ENCODE data around the gene SBF1. TPM values are rescaled to one million over a fixed set of nuclear protein-coding genes. Genes with fewer than 3 reads are reported as not detected.

Gene SBF1
- total and polyA plus RNA-seq, 2 donors (not counting 1 experiment from before 2014, with no cell fraction given), result 13.5 to 75.8 TPM

GRCh38 chr22:50439871-50440331 is 34.9 kb downstream of the SBF1 start:
- TF ChIP-seq CTCF (conservative IDR thresholded peaks at IDR 0.05 in 1 of 2, IDR thresholded peaks at IDR 0.05 in 1 of 2; ENCODE audit: low read depth in 1 of 2, low read length in 2 of 2), result no peak
- no peak for TF ChIP-seq EZH2 (IDR thresholded peaks at IDR 0.05; ENCODE audit: low read length, missing control alignments)
- no peak overlapping the region for H3K4me3 ChIP-seq (replicated peaks in 1 of 4; ENCODE audit: control extremely low read depth in 1 of 4, insufficient read depth in 1 of 4, low read depth in 3 of 4, low read length in 4 of 4)
- no peaks in the 10 kb centered on the region for H3K79me2 ChIP-seq (ENCODE audit: control insufficient read depth, insufficient read depth, low read length)
- no peaks in the 10 kb centered on the region for H3K9me3 ChIP-seq (ENCODE audit: control insufficient read depth, insufficient read depth, low read depth, low read length)
- H3K9ac ChIP-seq (ENCODE audit: insufficient read depth, low read length), result no peak overlapping the region
- no peak overlapping the region for H3K4me2 ChIP-seq (ENCODE audit: extremely low read depth, insufficient read depth, low read length)
- no peak overlapping the region for H3K27ac ChIP-seq (ENCODE audit: insufficient read depth, low read length)
- H3K27me3 ChIP-seq (ENCODE audit: control insufficient read depth, insufficient read depth, low read length), result no peaks in the 10 kb centered on the region
- no peak overlapping the region for H2AFZ ChIP-seq (ENCODE audit: low read length)
- H3K4me1 ChIP-seq (ENCODE audit: control insufficient read depth, extremely low read depth, insufficient read depth, low read length), result peaks cover 7% of the 10 kb centered on the region
- H3K36me3 ChIP-seq (ENCODE audit: control insufficient read depth, insufficient read depth, low read length), result peaks cover 30% of the 10 kb centered on the region
- H4K20me1 ChIP-seq (ENCODE audit: control insufficient read depth, extremely low read depth, insufficient read depth, low read length), result no peaks in the 10 kb centered on the region
- no peak for DNase-seq (ENCODE audit: low read depth in 2 of 2)

DNA sequence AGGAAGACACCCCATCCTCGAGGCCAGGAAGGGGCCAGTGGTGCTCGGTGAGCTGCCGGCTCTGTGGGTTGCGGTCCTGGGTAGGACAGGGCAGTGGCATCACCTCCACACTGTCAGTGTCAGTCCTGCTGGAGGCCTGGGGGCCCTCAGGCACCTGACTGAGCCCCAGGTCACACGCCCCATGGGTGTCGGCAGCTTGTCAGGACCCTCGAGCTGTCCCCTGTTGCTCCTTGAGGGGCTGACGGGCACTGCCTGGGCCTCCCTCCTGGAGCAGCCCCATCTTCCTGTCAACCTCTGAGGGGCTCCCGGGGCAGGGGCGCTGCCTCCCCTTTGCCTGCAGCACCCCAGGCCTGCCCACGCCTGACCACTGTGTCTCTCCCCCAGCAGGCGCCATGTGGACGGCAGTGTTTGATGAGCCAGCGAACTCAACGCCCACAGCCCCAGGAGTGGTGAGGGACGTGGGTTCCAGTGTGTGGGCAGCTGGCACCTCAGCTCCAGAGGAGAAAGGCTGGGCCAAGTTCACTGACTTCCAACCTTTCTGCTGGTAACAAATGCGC is 35.4 kb downstream of the SBF1 start:
- Histone ChIP-seq H3K36me3 (ENCODE audit: control insufficient read depth, insufficient read depth, low read length) (peaks cover 29% of the 10 kb centered on the region), H3K27me3 (ENCODE audit: control insufficient read depth, insufficient read depth, low read length) (no peaks in the 10 kb centered on the region)
- no peak for TF ChIP-seq EZH2 (IDR thresholded peaks at IDR 0.05; ENCODE audit: low read length, missing control alignments)
- no peak for TF ChIP-seq CTCF (conservative IDR thresholded peaks at IDR 0.05 in 1 of 2, IDR thresholded peaks at IDR 0.05 in 1 of 2; ENCODE audit: low read depth in 1 of 2, low read length in 2 of 2)

GRCh38 chr22:50438305-50439275 is 36.2 kb downstream of the SBF1 start:
- no peak for DNase-seq (ENCODE audit: low read depth in 2 of 2)
- H3K79me2 ChIP-seq (ENCODE audit: control insufficient read depth, insufficient read depth, low read length), result no peaks in the 10 kb centered on the region
- TF ChIP-seq CTCF (conservative IDR thresholded peaks at IDR 0.05 in 1 of 2, IDR thresholded peaks at IDR 0.05 in 1 of 2; ENCODE audit: low read depth in 1 of 2, low read length in 2 of 2) (no peak), EZH2 (IDR thresholded peaks at IDR 0.05; ENCODE audit: low read length, missing control alignments) (no peak)
- no peak overlapping the region for H3K4me2 ChIP-seq (ENCODE audit: extremely low read depth, insufficient read depth, low read length)
- no peaks in the 10 kb centered on the region for H4K20me1 ChIP-seq (ENCODE audit: control insufficient read depth, extremely low read depth, insufficient read depth, low read length)
- no peaks in the 10 kb centered on the region for H3K4me1 ChIP-seq (ENCODE audit: control insufficient read depth, extremely low read depth, insufficient read depth, low read length)
- no peak overlapping the region for H3K27ac ChIP-seq (ENCODE audit: insufficient read depth, low read length)
- H3K9ac ChIP-seq (ENCODE audit: insufficient read depth, low read length), result no peak overlapping the region
- no peaks in the 10 kb centered on the region for H3K27me3 ChIP-seq (ENCODE audit: control insufficient read depth, insufficient read depth, low read length)
- H2AFZ ChIP-seq (ENCODE audit: low read length), result no peak overlapping the region
- H3K36me3 ChIP-seq (ENCODE audit: control insufficient read depth, insufficient read depth, low read length), result peaks cover 29% of the 10 kb centered on the region
- H3K9me3 ChIP-seq (ENCODE audit: control insufficient read depth, insufficient read depth, low read depth, low read length), result no peaks in the 10 kb centered on the region
- H3K4me3 ChIP-seq (replicated peaks in 1 of 4; ENCODE audit: control extremely low read depth in 1 of 4, insufficient read depth in 1 of 4, low read depth in 3 of 4, low read length in 4 of 4), result no peak overlapping the region

More for the DNA sequence above, 35.4 kb downstream of the SBF1 start:
- H3K9me3 ChIP-seq (ENCODE audit: control insufficient read depth, insufficient read depth, low read depth, low read length), result no peaks in the 10 kb centered on the region
- no peaks in the 10 kb centered on the region for H4K20me1 ChIP-seq (ENCODE audit: control insufficient read depth, extremely low read depth, insufficient read depth, low read length)
- H3K79me2 ChIP-seq (ENCODE audit: control insufficient read depth, insufficient read depth, low read length), result no peaks in the 10 kb centered on the region
- no peak overlapping the region for H3K9ac ChIP-seq (ENCODE audit: insufficient read depth, low read length)
- H3K27ac ChIP-seq (ENCODE audit: insufficient read depth, low read length), result no peak overlapping the region
- no peak overlapping the region for H2AFZ ChIP-seq (ENCODE audit: low read length)
- H3K4me3 ChIP-seq (replicated peaks in 1 of 4; ENCODE audit: control extremely low read depth in 1 of 4, insufficient read depth in 1 of 4, low read depth in 3 of 4, low read length in 4 of 4), result no peak overlapping the region
- peaks cover 2% of the 10 kb centered on the region for H3K4me1 ChIP-seq (ENCODE audit: control insufficient read depth, extremely low read depth, insufficient read depth, low read length)
- no peak overlapping the region for H3K4me2 ChIP-seq (ENCODE audit: extremely low read depth, insufficient read depth, low read length)
- no peak for DNase-seq (ENCODE audit: low read depth in 2 of 2)
